MM.1S (cell line): Measurements from ENCODE around the gene DYNC1I1.

ENCODE experiments used
- DNase-seq: peaks from one replicate; pipeline ENCODE4 v3.0.0-alpha.2; 2015
- H2AFZ ChIP-seq: fragments of 300-600 bp; sonication (generic); 2 replicates; pipeline ENCODE4 v1.6.0; 2016; ENCODE audit warnings: antibody characterized with exemption, low read length
- H3F3A ChIP-seq: fragments of 300-600 bp; sonication (generic); 2 replicates; pipeline ENCODE4 v1.6.1; 2016; ENCODE audit warnings: mild to moderate bottlenecking, antibody characterized with exemption, low read length, moderate library complexity, mixed read lengths; ENCODE audit not compliant: insufficient read depth
- H3K27ac ChIP-seq: fragments of 300-600 bp; sonication (generic); 2 replicates; pipeline ENCODE4 v1.5.1; 2016; ENCODE audit warnings: mild to moderate bottlenecking, low read length
- H3K27me3 ChIP-seq: fragments of 300-600 bp; sonication (generic); replicated peaks from 2 replicates; pipeline ENCODE4 v1.6.0; 2016; ENCODE audit warnings: low read length; ENCODE audit not compliant: insufficient read depth
- H3K36me3 ChIP-seq: fragments of 300-600 bp; sonication (generic); replicated peaks from 2 replicates; pipeline ENCODE4 v1.6.1; 2016; ENCODE audit warnings: mild to moderate bottlenecking, low read length, mixed read lengths; ENCODE audit not compliant: insufficient read depth
- H3K4me1 ChIP-seq: fragments of 300-600 bp; sonication (generic); 2 replicates; pipeline ENCODE4 v1.6.1; 2016; ENCODE audit warnings: low read length, mixed read lengths
- H3K4me2 ChIP-seq: fragments of 300-600 bp; sonication (generic); 2 replicates; pipeline ENCODE4 v1.6.0; 2016; ENCODE audit warnings: low read depth, low read length
- H3K4me3 ChIP-seq: fragments of 300-600 bp; sonication (generic); 2 replicates; pipeline ENCODE4 v1.5.1; 2016; ENCODE audit warnings: low read length, mixed read lengths
- H3K79me2 ChIP-seq: fragments of 300-600 bp; sonication (generic); 2 replicates; pipeline ENCODE4 v1.6.1; 2016; ENCODE audit warnings: mixed run types, low read length, mixed read lengths
- H3K9ac ChIP-seq: fragments of 300-600 bp; sonication (generic); 2 replicates; pipeline ENCODE4 v1.6.1; 2016; ENCODE audit warnings: low read length, mixed read lengths
- H3K9me2 ChIP-seq: fragments of 300-600 bp; sonication (generic); replicated peaks from 2 replicates; pipeline ENCODE4 v1.6.1; 2016; ENCODE audit warnings: mild to moderate bottlenecking, low read length, mixed read lengths; ENCODE audit not compliant: insufficient read depth
- H3K9me3 ChIP-seq: fragments of 300-600 bp; sonication (generic); replicated peaks from 2 replicates; pipeline ENCODE4 v1.6.1; 2016; ENCODE audit warnings: mild to moderate bottlenecking, low read length, mixed read lengths; ENCODE audit not compliant: insufficient read depth
- H4K20me1 ChIP-seq: fragments of 300-600 bp; sonication (generic); 2 replicates; pipeline ENCODE4 v1.6.1; 2016; ENCODE audit warnings: mild to moderate bottlenecking, low read length, moderate library complexity, mixed read lengths; ENCODE audit not compliant: insufficient read depth
- EZH2 ChIP-seq: fragments of 300-600 bp; sonication (generic); optimal IDR thresholded peaks from 2 replicates; pipeline ENCODE3; 2017; ENCODE audit warnings: low read depth, mild to moderate bottlenecking, antibody characterized with exemption, low read length, mixed read lengths
- EZH2phosphoT487 ChIP-seq: fragments of 300-600 bp; sonication (generic); IDR thresholded peaks from 2 replicates; pipeline ENCODE4 v1.6.1; 2018; ENCODE audit warnings: antibody characterized with exemption, low read length
- TF ChIP-seq, protein P1 (sequence below): fragments of 300-600 bp; sonication (generic); IDR thresholded peaks from 2 replicates; pipeline ENCODE4 v1.5.1; 2016; ENCODE audit warnings: antibody characterized with exemption, low read length, mixed read lengths

Gene DYNC1I1

DNA sequence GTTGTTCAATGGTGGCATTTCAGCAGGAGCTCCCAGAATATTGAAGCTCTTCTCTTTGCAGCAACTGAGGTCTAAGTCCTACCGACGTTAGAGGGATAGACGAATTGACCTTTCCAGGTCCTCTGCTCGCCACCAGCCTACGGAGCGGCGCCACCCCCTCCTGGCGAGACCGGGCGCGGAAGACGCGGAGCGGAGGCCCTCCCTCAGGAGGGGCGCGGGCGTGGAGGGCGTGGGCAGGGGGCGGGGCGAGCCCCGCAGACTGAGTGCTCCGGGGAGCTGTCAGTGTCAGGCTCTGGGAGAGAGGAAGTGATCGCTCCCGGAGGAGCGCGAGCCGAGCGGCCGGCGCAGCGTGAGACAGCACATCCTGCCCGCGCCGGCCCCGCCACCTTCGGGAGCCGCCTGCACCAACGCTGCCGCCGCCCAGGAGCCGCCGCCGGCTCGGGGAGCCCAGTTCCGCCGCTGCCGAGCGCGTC is at the start of gene DYNC1I1:
DYNC1I1 (plus strand) TSS at position 257 of the 473 bp plus-strand sequence. CDS start 32,176 bp downstream, outside the sequence.
- Histone ChIP-seq H3K4me3 (peak within 1 kb of the TSS; percentile 61), H3K9me3 (no peaks in the 10 kb centered on the region), H3K79me2 (no peaks in the 10 kb centered on the region), H2AFZ (peak within 1 kb of the TSS; percentile 42), H3K36me3 (no peaks in the 10 kb centered on the region), H3K9me2 (no peaks in the 10 kb centered on the region), H3K9ac (peak within 1 kb of the TSS; percentile 42; the same call in 1 of the 2 replicates), H3K27me3 (no peaks in the 10 kb centered on the region), H3K4me2 (peak within 1 kb of the TSS; percentile 45), H3K4me1 (no peaks in the 10 kb centered on the region), H3F3A (no peaks in the 10 kb centered on the region), H4K20me1 (no peaks in the 10 kb centered on the region), H3K27ac (no peak within 1 kb of the TSS)
- TF ChIP-seq EZH2 (no peak), EZH2phosphoT487 (no peak)
- TF ChIP-seq, protein P1, sequence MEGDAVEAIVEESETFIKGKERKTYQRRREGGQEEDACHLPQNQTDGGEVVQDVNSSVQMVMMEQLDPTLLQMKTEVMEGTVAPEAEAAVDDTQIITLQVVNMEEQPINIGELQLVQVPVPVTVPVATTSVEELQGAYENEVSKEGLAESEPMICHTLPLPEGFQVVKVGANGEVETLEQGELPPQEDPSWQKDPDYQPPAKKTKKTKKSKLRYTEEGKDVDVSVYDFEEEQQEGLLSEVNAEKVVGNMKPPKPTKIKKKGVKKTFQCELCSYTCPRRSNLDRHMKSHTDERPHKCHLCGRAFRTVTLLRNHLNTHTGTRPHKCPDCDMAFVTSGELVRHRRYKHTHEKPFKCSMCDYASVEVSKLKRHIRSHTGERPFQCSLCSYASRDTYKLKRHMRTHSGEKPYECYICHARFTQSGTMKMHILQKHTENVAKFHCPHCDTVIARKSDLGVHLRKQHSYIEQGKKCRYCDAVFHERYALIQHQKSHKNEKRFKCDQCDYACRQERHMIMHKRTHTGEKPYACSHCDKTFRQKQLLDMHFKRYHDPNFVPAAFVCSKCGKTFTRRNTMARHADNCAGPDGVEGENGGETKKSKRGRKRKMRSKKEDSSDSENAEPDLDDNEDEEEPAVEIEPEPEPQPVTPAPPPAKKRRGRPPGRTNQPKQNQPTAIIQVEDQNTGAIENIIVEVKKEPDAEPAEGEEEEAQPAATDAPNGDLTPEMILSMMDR = no peak; the same call in 1 of the 2 replicates
- peak; percentile 81 for DNase-seq

DNA sequence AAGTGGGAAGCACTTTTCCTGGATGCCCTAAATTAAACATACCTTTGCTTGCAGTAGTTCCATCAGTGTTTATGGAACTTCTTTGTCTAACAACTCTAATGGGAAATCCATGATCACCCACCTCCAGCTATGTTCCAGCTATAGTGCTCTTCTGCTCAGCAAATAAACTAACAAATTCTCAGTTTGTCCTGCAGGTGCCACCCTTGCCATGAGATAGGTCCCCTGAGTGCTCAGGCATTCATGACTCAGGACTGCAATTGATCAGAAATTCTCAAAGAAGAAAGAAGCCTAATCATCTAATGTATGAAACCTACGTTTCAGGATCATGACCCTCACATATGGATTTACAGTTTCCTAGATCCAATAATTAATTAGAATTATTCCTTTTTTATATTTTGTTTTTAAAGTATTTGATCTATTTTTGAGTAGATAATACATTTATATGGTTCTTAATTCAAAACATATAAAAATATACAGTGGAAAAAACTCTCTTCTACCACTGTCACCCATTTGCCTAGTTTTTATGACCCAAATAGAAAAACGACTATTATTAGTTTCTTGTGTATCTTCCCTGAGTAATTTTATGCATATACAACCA is 48.7 kb upstream of the DYNC1I1 start:
- TF ChIP-seq, protein P1 = peak; percentile 62
- no peak for TF ChIP-seq EZH2phosphoT487
- no peak overlapping the region for H2AFZ ChIP-seq
- H3K79me2 ChIP-seq = no peaks in the 10 kb centered on the region
- no peaks in the 10 kb centered on the region for H3K4me1 ChIP-seq
- peaks cover under 1% of the 10 kb centered on the region; the same call in 1 of the 2 replicates for H3F3A ChIP-seq
- H3K4me2 ChIP-seq = no peak overlapping the region
- no peak overlapping the region for H3K9ac ChIP-seq
- no peaks in the 10 kb centered on the region for H3K9me3 ChIP-seq
- no peaks in the 10 kb centered on the region for H3K36me3 ChIP-seq
- H3K27me3 ChIP-seq = no peaks in the 10 kb centered on the region
- H3K9me2 ChIP-seq = no peaks in the 10 kb centered on the region
- no peak overlapping the region for H3K27ac ChIP-seq
- no peak overlapping the region for H3K4me3 ChIP-seq
- DNase-seq = peak; percentile 75
- H4K20me1 ChIP-seq = no peaks in the 10 kb centered on the region

DNA sequence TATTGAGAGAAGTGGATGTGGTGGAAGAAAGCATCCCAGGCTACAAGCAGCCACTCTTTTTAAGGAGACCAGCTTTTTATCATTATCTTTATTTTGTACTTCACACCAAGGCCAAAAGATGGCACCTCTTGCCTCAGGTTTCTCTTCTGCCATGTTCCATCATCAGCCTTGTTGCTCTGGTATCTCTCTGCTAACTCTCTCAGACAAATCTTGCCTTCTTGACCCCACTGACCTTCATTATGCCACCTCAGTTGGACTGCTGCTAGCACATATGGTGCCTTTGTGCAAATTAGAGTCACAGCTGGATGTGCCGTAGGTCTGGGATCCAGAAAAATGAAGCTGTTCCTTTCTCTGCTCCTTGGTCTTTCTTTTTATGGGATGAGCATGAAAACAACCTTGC is 47.1 kb upstream of the DYNC1I1 start:
- no peaks in the 10 kb centered on the region for H3F3A ChIP-seq
- H3K36me3 ChIP-seq = no peaks in the 10 kb centered on the region
- H3K27ac ChIP-seq = no peak overlapping the region
- H3K4me1 ChIP-seq = no peaks in the 10 kb centered on the region
- no peak overlapping the region for H3K9ac ChIP-seq
- H4K20me1 ChIP-seq = no peaks in the 10 kb centered on the region
- no peaks in the 10 kb centered on the region for H3K79me2 ChIP-seq
- no peak overlapping the region for H2AFZ ChIP-seq
- no peaks in the 10 kb centered on the region for H3K9me3 ChIP-seq
- TF ChIP-seq, protein P1 = peak; percentile 37
- no peak for TF ChIP-seq EZH2
- H3K4me2 ChIP-seq = no peak overlapping the region
- H3K4me3 ChIP-seq = no peak overlapping the region
- peak; percentile 24 for DNase-seq
- no peaks in the 10 kb centered on the region for H3K9me2 ChIP-seq
- H3K27me3 ChIP-seq = no peaks in the 10 kb centered on the region
